Activated T-cell treated with anti-CD3 and anti-CD28 coated beads for 48 hours (primary cell): Measurements from ENCODE around the gene KCNIP3.
"Not testable (repeated sequence)": the region's sequence is repeated elsewhere in the genome, so short reads cannot be mapped to it uniquely, and the experiment has no call there.

ENCODE experiments used
- DNase-seq: peaks from one replicate; pipeline ENCODE4 v3.0.0-alpha.2; 2020; ENCODE audit warnings: low read depth

KCNIP3 gene

DNA sequence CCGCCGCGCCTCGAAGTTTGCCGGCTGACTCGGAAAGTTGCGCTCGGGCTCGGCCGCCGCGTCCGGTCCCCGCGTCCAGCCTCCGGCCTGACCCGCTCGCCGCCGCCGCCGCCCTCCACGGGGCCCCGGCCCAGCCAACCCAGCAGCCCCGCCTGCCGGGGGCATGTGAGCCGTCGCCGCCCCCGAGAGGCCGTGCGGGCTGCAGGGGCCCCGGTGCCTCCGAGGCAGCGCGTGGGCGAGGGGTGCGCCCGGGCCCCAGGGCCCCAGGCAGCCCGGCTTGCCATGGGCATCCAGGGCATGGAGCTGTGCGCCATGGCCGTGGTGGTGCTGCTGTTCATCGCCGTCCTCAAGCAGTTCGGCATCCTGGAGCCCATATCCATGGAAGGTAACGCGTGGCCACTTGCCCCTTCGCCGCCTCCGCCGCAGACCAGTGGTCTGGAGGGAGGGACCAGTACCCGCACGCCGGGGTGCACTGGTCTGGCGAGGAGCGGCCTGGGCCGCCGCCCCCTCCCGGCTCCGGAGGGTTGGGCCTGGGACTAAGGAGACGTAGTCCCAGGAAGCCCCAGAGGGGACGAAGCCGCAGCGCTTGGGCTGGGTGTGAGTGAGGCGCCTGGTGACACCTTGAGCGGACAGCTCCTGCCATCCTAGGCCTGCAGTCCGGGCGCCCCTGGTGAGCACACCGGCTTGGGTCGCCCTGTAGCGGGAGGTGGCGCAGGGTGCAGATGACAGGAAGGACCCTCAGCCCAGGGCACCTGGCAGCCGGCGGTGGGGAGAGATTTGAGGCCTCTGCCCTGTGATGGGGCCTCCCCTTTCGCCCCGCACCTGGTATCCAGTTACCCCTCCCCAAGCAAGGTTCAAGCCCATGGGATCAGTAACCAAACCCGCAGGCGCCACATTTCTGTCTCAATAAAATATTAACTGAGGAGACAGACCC lies 49.9 kb downstream of the KCNIP3 start:
- peak; percentile 11 for DNase-seq

DNA sequence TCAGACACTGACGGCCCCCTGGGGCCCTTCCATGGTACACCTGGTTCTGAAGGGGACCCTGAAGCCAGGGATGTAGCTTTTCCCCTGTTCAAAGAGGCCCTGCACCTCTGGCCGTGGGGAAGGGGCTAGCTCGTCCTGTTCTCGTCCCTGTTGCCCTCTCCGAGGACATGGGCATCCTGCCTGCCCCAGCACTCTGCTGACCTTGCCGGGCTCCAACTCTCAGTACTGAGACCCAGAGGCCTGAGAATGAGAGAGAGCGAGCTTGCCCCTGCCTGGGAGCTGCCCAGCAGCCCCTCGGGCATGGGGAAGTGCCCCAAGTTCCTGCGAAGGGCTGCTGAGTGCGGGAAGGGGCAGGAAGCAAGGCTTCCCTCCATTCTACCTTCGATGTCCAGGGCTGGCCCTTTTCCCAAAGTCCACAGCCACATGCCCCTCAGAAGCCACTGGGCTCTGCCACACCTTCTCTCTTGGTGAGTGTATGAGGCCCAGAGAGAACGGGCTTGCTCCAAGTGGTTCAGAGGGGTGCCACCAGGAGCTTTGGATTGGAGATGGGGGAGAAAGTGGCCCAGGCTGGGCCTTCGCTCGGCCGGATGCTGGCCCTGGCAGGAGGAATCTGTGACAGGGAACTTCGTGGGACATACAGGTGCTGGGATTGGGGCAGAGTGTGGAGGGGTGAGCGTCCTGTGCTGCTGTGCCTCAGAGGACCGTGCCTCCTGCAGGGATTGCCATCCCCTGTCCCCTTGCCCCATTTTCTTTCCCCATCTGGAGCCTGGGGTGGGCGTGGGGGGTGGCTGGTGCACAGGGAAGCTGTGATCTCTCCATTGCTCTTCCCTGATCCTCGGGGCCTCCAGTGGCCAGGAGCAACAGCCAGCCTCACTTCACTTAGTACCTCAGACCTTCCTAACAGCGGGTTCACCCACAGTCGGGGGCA lies 50.8 kb downstream of the KCNIP3 start:
- DNase-seq = no peak

DNA sequence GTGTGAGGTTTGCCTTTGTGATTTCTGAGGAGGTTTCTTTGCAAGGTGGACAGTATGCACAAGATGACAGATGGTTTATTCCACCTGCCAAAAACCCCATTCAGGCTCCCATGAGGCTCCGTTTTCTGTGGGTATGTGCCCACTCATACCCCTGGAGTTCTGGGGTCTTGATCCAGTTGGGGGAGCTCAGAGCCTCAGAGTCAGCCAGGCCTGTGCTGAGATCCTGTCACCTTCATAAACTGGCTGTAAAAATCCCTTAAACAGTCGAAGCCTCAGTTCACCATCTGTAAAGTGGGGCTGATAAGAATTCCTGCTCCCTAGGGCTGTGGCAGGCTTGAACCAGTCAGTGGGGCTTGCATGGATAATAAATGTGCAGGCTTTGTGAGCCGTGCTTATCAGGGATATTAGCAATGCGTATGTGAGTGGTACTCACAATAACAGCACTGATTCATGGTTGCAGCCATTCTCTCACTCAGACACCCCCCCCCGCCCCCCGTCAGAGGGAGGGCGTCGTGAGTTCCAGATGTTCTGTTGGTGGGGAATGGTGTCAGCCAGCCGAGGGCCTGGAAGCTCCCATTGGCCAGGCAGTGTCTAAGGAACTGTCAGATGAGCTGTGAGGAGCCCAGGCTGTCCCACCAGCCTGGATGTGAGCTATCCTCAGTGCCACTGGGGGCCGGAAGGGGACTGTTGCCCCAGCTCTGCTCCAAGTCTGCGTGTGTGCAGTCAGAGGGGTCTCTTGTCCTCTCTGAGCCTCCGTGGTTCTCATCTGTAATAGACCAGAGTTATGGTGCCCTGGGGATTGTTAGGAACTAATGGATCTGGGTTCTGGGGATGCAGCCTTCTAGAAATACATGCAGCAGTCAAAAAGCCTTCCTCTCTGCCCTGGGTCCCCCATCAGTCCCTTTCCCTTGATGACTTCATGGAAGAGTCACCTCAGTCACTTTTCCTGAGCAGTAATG lies 51.7 kb downstream of the KCNIP3 start:
- DNase-seq = no peak

DNA sequence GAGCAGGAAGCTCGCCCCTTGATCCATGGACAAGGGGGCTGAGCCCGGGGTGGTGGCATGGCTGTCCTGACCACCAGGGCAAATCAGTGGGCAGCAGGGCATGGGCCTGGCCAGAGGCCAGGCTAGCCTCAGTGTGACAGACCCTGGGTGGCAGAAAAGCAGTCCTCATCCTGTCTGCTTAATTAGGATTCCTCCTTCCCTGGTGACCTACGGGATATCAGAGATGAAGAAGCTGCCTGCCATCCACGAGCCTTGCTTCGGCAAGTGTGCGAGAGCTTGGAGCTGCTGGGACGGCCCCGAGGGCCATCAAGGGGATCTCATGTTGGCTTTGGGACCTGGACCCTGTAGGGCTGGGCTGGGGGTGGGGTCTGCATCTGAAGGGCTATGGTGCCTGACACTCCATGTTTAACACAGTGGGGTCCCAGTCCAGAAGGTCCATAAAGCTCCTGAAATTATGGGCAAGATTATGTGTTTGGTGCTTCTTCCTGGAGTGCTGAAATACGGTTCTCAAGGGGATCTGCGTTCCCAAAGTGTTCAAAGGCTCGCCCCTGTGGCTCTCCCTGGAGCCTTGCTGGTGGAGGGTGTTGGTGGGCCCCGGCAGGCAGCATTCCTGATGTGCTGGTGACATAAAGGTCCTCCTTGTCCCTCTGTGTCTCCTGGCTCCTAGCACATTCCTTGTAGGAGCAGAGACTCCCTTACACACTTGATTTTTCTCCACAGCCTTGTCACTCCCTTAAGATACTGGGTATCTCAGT lies 52.6 kb downstream of the KCNIP3 start:
- DNase-seq = no peak

DNA sequence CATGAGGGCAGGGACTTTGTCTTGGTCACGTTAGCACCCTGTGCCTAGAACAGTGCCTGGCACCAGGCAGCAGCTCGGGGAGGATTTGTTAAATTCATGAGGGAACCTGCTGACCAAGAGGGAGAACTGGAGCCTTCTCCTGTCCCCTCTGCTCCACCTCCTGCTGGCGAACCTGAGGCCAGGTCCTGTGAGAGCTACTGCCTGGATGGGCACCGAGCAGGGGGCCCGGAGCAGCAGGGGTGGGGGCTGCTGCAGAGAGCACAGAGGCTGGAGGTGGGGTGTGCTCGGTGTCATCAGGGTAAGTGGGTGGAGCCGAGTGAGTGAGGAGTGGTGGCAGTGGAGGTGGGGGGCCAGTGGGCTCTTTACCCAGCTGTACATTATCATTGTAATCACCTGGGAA lies 53.2 kb downstream of the KCNIP3 start:
- no peak for DNase-seq

DNA sequence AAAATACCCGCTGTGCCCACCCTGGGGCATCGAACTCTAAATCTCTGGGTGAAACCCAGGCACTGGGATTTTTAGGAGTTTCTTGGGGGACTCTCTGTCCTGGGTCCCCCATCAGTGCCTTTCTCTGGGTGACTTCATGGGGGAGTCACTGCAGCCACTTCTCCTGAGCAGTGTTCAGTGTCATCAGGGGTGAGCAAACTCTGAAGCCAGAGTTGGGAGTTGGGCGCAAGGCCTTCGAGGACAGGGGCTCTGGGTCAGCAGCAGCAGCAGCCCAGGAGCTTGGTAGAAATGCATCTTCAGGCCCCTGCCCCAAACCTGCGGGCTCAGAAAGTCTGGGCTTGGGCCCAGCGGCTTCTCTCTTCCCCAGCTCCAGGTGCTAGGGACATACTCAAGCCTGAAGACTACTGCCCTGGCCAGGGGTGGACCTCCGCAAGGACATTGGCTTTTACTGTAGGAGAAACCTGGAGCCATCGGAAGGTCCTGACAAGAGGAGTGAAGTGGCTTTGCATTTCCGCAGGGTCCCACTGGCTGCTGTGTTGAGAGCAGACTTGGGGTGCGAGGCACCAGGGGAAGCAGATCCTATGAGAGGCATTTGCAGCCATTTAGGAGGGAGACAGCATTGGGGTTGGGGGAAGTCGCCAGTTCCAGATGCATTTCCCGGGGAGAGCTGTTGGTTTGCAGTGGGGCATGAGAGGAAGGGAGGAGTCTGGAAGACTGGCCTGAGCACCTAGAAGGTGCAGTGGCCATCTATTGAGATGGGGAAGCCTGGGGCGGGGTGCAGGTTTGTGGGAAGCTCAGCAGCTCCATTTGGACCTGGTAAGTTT lies 53.8 kb downstream of the KCNIP3 start:
- no peak for DNase-seq

DNA sequence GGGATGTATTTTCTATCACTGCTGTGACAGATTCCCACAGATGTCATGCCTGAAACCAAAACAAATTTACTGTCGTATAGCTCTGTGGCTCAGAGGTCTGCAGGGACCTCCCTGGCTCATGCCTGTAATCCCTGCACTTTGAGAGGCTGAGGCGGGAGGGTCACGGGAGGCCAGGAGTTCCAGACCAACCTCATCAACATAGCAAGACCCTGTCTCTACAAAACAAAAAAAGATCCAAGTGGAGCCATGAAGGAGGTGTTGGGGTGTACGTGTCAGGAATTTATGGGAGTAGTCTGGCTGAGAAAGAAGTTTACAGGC lies 54.4 kb downstream of the KCNIP3 start:
- no peak for DNase-seq

DNA sequence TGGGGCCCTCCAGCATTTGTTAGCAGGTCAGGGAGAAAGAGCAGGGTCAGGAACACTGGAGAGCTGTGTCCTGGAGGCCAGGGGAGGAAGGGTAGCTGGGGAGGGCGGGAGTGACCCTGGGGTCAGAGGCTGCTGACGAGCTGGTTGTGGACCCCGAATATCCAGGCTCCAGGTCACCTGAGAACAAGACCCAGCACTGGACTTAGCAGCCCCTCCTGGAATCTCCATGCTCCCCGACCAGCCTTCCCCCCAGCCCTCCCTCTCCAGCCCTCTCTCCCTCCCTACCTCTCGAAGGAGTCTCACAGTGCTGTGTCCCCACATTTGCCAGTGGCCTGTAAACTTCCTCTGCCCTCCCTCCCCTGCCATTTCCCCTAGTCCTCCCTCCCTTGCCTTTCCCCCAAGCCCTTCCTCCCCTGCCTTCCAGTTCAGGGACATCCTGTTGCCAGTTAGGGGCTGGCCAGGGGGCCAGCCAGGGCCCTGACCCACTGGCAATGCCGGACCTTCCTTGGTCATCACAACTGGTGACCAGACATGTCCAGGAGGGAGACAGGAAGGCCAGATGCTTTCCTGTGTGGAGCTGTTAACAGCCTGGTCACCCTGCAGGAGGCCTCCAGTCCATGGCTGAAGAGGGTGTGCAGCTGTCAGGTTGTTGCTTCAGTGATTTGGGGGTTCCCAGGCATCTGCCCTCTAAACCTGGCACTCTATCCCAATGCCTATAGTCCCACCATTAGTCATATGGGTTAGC lies 55.3 kb downstream of the KCNIP3 start:
- no peak for DNase-seq

DNA sequence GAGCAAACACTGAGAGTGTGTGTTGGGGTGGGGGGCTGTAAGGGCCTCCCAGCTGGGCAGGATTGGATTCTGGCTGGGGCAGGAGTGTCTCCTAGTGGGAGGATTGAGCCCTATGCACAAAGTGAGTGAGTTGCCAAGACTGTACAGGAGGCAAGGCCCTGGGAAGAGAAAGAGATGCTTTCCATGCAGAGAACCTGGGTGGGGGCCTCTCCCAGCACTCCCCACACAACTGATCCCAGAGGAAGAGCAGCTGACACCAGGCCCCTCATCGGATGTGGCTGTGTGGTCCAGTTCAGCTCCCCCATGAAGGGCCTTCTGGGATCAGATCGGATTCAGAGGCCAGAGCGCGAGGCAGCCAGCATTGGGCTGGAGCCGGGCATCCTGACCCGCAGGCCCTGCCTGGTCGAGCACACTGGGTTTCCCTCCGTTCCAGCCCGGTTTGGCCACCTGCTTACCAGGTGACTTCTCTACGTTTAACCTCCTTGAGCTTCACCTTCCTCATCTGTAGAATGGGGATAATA lies 56.0 kb downstream of the KCNIP3 start:
- no peak for DNase-seq

DNA sequence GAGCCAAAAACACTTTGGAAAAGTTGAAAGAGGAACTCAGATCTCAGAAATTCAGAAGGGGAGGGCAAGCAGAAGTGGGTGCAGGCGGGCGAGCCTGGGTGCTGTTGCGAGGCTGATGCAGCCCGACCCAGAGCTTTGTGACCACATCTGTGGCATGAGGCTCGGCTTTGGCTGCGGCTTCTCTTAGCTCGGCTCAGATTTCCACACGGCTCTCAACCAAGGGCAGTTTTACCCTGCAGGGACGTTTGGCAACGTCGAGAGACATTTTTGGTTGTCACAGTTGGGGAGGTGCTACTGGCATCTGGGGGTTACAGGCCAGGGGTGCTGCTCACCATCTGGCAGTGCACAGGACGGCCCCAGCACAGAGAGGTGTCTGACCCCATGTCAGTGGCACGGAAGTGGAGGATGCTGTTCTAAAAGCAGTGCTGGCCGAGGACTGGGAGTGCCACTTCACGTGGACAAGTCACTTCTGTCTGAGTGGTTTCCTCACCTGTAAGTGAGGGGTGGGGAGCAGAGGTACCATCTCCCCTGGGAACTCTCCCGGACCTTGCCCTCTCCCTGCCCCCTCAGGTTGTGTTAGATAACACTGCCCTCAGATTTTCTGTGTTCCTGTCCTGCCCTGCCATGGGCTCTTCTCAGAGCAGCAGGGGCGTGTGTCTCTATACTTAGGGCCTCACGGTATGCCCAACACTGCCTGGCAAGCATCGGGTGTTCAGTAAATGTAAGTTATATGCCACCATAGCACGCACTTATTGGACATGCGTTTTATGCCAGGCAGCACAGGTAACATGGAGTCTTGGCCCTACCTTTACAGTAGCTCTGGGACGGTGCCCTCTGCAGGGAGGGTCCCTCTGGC lies 56.7 kb downstream of the KCNIP3 start:
- DNase-seq = no peak

DNA sequence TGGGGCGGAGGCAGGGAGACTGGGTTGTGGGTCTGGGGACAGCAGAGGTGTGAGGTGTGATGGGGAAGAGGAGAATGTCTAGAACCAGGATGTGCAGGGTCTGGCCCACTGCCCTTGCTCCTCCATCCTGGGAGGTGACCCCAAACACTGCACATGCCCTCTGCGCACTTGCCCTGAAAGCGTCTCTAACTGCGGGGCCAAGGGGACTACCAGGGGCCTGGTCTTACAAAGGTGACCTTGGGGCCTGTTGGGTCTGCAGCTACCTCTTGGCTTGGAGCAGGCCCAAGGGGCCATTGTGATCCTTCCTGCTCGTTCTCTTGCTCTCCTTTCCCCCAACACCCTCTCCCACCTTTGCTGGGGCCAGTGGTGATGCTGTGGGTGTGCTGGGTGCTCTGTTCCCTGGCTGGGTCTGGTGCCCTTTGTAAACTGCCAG lies 57.3 kb downstream of the KCNIP3 start:
- DNase-seq = no peak

DNA sequence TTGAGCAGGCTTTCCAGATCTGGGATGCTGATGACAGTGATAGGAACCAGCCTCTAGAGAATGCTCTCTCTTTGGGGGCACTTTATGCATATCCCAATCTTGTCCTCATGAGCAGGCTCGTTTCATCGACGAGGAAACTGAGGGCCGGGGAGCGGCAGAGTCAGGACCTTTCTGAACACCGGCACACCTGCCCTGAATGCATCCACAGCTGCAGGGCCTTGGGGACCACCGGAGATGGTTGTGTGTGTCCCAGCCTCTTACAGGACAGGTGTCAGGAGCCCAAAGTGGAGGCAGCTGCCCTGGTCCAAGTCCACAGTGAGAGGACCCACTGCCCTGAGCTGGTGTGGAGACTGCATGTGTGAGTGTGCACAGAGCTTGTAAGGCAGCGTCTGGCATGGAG lies 57.8 kb downstream of the KCNIP3 start:
- no peak for DNase-seq

DNA sequence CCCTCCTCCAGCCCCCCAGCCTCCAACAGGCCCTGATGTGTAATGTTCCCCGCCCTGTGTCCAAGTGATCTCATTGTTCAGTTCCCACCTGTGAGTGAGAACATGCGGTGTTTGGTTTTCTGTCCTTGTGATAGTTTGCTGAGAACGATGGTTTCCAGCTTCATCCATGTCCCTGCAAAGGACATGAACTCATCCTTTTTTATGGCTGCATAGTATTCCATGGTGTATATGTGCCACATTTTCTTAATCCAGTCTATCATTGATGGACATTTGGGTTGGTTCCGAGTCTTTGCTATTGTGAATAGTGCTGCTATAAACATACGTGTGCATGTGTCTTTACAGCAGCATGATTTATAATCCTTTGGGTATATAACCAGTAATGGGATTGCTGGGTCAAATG lies 58.3 kb downstream of the KCNIP3 start:
- DNase-seq = not testable (repeated sequence)

DNA sequence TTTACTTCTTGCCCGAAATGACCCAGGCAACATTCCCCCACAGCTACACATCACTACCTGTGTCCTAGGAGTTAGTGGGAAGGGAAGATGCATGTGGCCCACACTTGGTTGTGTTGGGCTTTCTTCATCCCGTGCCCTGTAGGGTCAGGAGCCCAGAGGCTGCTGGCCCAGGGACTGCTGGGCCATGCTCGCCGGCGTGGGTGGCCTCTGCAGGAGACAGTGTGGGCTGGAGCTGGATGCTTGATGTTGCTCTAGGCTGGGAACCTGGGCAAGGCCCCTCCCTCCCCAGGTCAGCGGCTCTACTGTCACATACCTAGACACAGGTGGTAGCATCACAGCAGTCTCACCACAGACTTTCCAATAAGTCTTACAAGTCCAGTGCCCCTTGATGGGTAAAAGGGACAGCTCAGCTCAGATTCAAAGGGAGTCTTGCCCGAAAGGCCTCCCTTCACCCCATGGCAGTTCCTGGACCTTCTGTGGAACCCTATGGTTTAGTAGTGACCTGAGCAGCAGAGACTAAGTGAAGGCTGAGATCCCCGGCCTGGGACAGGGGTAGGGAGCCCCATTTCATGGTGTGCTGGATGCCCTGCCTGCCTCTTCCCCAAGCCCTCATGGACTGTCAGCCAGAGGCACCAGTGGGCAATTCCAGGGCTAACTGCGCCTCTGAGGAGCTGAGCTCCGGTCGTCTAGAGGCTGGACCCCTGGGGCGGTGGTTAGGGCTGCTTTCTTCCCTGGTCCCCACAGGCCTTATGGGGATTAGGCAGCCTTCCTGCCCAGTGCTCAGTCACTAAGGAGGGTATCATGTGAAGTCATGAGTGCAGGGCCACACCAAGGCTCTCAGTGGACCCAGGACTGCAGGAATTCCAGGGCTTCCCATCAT lies 59.9 kb downstream of the KCNIP3 start:
- no peak for DNase-seq

DNA sequence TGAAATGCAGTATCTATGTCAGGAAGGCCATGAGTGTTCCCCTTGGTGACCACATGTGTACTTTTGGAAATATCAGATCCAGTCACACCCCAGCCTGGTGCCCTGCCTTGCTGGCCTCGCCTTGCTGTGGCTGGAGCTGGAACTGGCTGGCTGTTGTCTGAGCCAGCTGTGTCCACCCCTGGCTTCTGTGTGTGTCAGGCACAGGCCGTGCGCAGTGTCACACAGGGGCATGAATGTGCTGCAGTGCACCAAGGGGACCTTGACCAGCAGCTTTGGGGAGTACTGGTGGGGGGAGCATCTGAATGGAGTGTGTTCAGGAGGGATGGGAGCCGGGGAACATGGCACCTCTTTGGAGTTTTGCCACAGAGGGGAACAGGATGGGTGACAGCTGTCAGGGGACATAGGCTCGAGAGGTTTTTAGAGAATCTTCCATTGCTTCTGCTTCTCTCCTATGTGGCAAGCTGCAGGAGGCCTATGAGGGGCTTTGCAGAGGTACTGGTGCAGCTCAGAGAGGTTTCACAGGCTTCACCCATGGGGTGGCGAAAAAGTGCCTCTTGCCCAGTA lies 60.7 kb downstream of the KCNIP3 start:
- no peak for DNase-seq

DNA sequence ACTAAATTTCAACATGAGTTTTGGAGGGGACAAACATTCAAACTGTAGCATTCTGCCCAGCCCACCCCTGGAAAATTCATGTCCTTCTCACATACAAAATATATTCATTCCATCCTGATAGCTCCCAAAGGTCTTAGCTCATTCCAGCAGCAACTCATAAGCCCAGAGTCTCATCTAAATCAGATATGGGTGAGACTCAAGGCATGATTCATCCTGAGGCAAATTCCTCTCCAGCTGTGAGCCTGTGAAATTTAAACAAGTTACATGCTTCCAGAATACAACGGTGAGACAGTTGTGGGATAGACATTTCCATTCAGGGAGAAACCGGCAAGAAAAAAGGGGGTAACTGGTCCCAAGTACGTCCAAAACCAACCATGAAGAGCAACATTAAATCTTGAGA lies 61.9 kb downstream of the KCNIP3 start:
- no peak for DNase-seq

DNA sequence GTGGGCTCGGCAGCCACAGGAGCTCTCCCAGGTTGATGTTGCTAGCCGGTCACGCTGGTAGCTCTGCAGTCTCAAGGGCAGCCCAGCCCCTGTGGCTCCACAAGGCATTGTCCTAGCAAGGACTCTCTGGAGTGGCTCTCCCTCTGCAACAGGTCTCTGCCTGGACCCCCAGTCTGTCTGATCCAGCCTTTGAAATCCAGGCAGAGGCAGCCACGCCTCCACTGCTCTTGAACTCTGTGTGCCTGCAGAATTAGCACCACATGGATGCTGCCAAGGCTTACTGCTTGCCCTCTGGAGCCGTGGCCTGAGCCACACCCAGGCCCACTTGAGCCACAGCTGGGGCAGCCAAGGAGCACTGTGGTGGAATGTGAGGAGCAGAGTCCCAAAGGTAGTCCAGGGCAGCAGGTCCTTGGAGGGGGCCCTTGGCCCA lies 62.4 kb downstream of the KCNIP3 start:
- no peak for DNase-seq
